ENCODE measurements around the gene DUT. TPM values are rescaled to one million over a fixed set of nuclear protein-coding genes. Genes with fewer than 3 reads are reported as not detected.
A peak's percentile ranks its signal among the peaks of the same experiment; 100 is the strongest.
"Not testable (repeated sequence)": the region's sequence is repeated elsewhere in the genome, so short reads cannot be mapped to it uniquely, and the experiment has no call there.

Gene DUT
- total and polyA plus RNA-seq, 3 donors from 2014 or later = 72.9 to 95.4 (median 76.1) TPM

- 95 to 96% methylated on average over 7 of the region's 7 CpGs for WGBS, 2 donors
- TF ChIP-seq POLR2A (IDR thresholded peaks at IDR 0.05) (no peak), CTCF (IDR thresholded peaks at IDR 0.05) (no peak)
Observed at GRCh38 chr15:48323294-48323693, 7.9 kb upstream of the DUT start.

GRCh38 chr15:48324949-48325348 lies 6.3 kb upstream of the DUT start:
- Histone ChIP-seq H3K4me1 (no peaks in the 10 kb centered on the region), H3K4me3 (no peak overlapping the region), H3K27me3 (no peaks in the 10 kb centered on the region), H3K9me3 (no peaks in the 10 kb centered on the region), H3K27ac (no peak overlapping the region), H3K36me3 (ENCODE audit: low read depth, missing control alignments) (no peaks in the 10 kb centered on the region)
- intact Hi-C loops (cut with DNase I; ENCODE audit: low total_unique reads) = no loop called here
- TF ChIP-seq POLR2A (IDR thresholded peaks at IDR 0.05) (no peak), CTCF (IDR thresholded peaks at IDR 0.05) (no peak)
- 73 to 75% methylated on average over 5 of the region's 5 CpGs for WGBS, 2 donors
- DNase-seq = no peak

More at GRCh38 chr15:48323294-48323693, 7.9 kb upstream of the DUT start:
- no peak overlapping the region for H3K27ac ChIP-seq
- no peak for DNase-seq
- H3K4me1 ChIP-seq = no peaks in the 10 kb centered on the region
- H3K36me3 ChIP-seq (ENCODE audit: low read depth, missing control alignments) = no peaks in the 10 kb centered on the region
- H3K9me3 ChIP-seq = no peaks in the 10 kb centered on the region
- no peaks in the 10 kb centered on the region for H3K27me3 ChIP-seq
- H3K4me3 ChIP-seq = no peak overlapping the region
- intact Hi-C loops (cut with DNase I; ENCODE audit: low total_unique reads) = no loop called here

- TF ChIP-seq POLR2A (IDR thresholded peaks at IDR 0.05) = no peak
- TF ChIP-seq CTCF (IDR thresholded peaks at IDR 0.05) = no peak
- Histone ChIP-seq H3K27me3 (no peaks in the 10 kb centered on the region), H3K27ac (no peak overlapping the region), H3K9me3 (no peaks in the 10 kb centered on the region), H3K4me3 (no peak overlapping the region), H3K36me3 (ENCODE audit: low read depth, missing control alignments) (no peaks in the 10 kb centered on the region), H3K4me1 (peaks cover 2% of the 10 kb centered on the region)
- WGBS, 2 donors = 91 to 92% methylated on average over 5 of the region's 5 CpGs
- no peak for DNase-seq
- intact Hi-C loops (cut with DNase I; ENCODE audit: low total_unique reads) = no loop called here
Observed at GRCh38 chr15:48325400-48325799, 5.8 kb upstream of the DUT start.

GRCh38 chr15:48326180-48326579 lies 5.0 kb upstream of the DUT start:
- H3K4me1 ChIP-seq; H3K27ac ChIP-seq; H3K4me3 ChIP-seq; H3K27me3 ChIP-seq; H3K36me3 ChIP-seq (ENCODE audit: low read depth, missing control alignments); H3K9me3 ChIP-seq; DNase-seq; intact Hi-C loops (cut with DNase I; ENCODE audit: low total_unique reads): not testable (repeated sequence)
- WGBS, 2 donors = 93 to 97% methylated on average over 6 of the region's 6 CpGs

GRCh38 chr15:48330105-48330785 lies 984 bp upstream of the DUT start:
- peaks cover 4% of the 10 kb centered on the region for H3K4me1 ChIP-seq
- intact Hi-C loops (cut with DNase I; ENCODE audit: low total_unique reads) = no loop called here
- 8 to 10% methylated on average over 11 of the region's 11 CpGs for WGBS, 2 donors
- H3K4me3 ChIP-seq = peak overlapping the region; percentile 90 to 98
- no peaks in the 10 kb centered on the region for H3K27me3 ChIP-seq
- DNase-seq = no peak
- H3K9me3 ChIP-seq = no peaks in the 10 kb centered on the region
- peak overlapping the region; percentile 94 to 99 for H3K27ac ChIP-seq
- no peaks in the 10 kb centered on the region for H3K36me3 ChIP-seq (ENCODE audit: low read depth, missing control alignments)
- TF ChIP-seq POLR2A (IDR thresholded peaks at IDR 0.05) = no peak
- no peak for TF ChIP-seq CTCF (IDR thresholded peaks at IDR 0.05)
